H9 (cell line): ENCODE results near the gene CACNB4. TPM values are rescaled to one million over a fixed set of nuclear protein-coding genes. Genes with fewer than 3 reads are reported as not detected.

Source experiments
- DNase-seq: peaks from one replicate; pipeline ENCODE4 v3.0.0-alpha.2; 2017
- H2AFZ ChIP-seq: one replicate; pipeline ENCODE4 v1.6.1; 2013; ENCODE audit warnings: mild to moderate bottlenecking, low read length, control low read depth, moderate library complexity
- H2AK5ac ChIP-seq: 2 replicates; pipeline ENCODE4 v1.6.1; 2013; ENCODE audit warnings: low read length, control low read depth, mixed read lengths; ENCODE audit not compliant: insufficient read length
- H2BK120ac ChIP-seq: one replicate; pipeline ENCODE4 v1.6.1; 2013; ENCODE audit warnings: low read depth, mild to moderate bottlenecking, low read length, control low read depth, inconsistent platforms; ENCODE audit not compliant: poor library complexity, severe bottlenecking
- H2BK12ac ChIP-seq: 2 replicates; pipeline ENCODE4 v1.6.1; 2013; ENCODE audit warnings: low read length, control low read depth, mixed read lengths, low read depth; ENCODE audit not compliant: insufficient read length
- H2BK15ac ChIP-seq: 2 replicates; pipeline ENCODE4 v1.6.1; 2013; ENCODE audit warnings: low read depth, low read length, control low read depth
- H2BK20ac ChIP-seq: one replicate; pipeline ENCODE4 v1.6.1; 2013; ENCODE audit warnings: low read depth, mild to moderate bottlenecking, low read length, control low read depth, inconsistent platforms; ENCODE audit not compliant: poor library complexity, severe bottlenecking
- H2BK5ac ChIP-seq: 2 replicates; pipeline ENCODE4 v1.6.1; 2013; ENCODE audit warnings: low read length, control low read depth, mixed read lengths; ENCODE audit not compliant: insufficient read length
- H3K14ac ChIP-seq: 2 replicates; pipeline ENCODE4 v1.6.1; 2013; ENCODE audit warnings: low read length, control low read depth; ENCODE audit not compliant: insufficient read depth
- H3K18ac ChIP-seq: 2 replicates; pipeline ENCODE4 v1.6.1; 2013; ENCODE audit warnings: low read depth, mild to moderate bottlenecking, mixed read lengths, low read length, control low read depth; ENCODE audit not compliant: insufficient read length
- H3K23ac ChIP-seq: 2 replicates; pipeline ENCODE4 v1.6.1; 2013; ENCODE audit warnings: low read length, control low read depth, mixed read lengths, low read depth; ENCODE audit not compliant: insufficient read length
- H3K23me2 ChIP-seq: 2 replicates; pipeline ENCODE4 v1.6.1; 2013; ENCODE audit warnings: low read depth, mild to moderate bottlenecking, mixed read lengths, low read length, control low read depth; ENCODE audit not compliant: insufficient read length, poor library complexity, severe bottlenecking
- H3K27ac ChIP-seq: 2 replicates; pipeline ENCODE4 v1.5.1; 2013; ENCODE audit warnings: low read length, control low read depth, mixed read lengths, low read depth; ENCODE audit not compliant: insufficient read length
- H3K27me3 ChIP-seq: 2 replicates; pipeline ENCODE4 v1.6.1; 2013; ENCODE audit warnings: low read length, control low read depth, inconsistent platforms; ENCODE audit not compliant: insufficient read depth
- H3K4ac ChIP-seq: 2 replicates; pipeline ENCODE4 v1.6.1; 2013; ENCODE audit warnings: low read depth, mild to moderate bottlenecking, control low read depth, inconsistent platforms, low read length, moderate library complexity
- H3K4me1 ChIP-seq: 2 replicates; pipeline ENCODE4 v1.6.1; 2013; ENCODE audit warnings: low read length, control low read depth, inconsistent platforms; ENCODE audit not compliant: insufficient read depth
- H3K4me2 ChIP-seq: 2 replicates; pipeline ENCODE4 v1.6.1; 2013; ENCODE audit warnings: low read length, control low read depth, mixed read lengths; ENCODE audit not compliant: insufficient read length, insufficient read depth
- H3K56ac ChIP-seq: 2 replicates; pipeline ENCODE4 v1.6.1; 2013; ENCODE audit warnings: low read depth, mild to moderate bottlenecking, mixed read lengths, low read length, control low read depth; ENCODE audit not compliant: insufficient read length
- H3K79me1 ChIP-seq: 2 replicates; pipeline ENCODE4 v1.6.1; 2013; ENCODE audit warnings: low read depth, mild to moderate bottlenecking, moderate library complexity, low read length, control low read depth, inconsistent platforms; ENCODE audit not compliant: insufficient read depth, poor library complexity, severe bottlenecking
- H3K79me2 ChIP-seq: 2 replicates; pipeline ENCODE4 v1.6.1; 2013; ENCODE audit warnings: low read length, control low read depth, inconsistent platforms; ENCODE audit not compliant: insufficient read depth
- H3K9ac ChIP-seq: 2 replicates; pipeline ENCODE4 v1.6.1; 2013; ENCODE audit warnings: low read length, control low read depth, mixed read lengths; ENCODE audit not compliant: insufficient read length; ENCODE audit errors: extremely low read depth
- H3K9me3 ChIP-seq: one replicate; pipeline ENCODE4 v1.6.1; 2013; ENCODE audit warnings: low read depth, low read length, inconsistent platforms; ENCODE audit not compliant: control insufficient read depth
- H3T11ph ChIP-seq: one replicate; pipeline ENCODE4 v1.6.1; 2013; ENCODE audit warnings: mild to moderate bottlenecking, low read length, control low read depth, inconsistent platforms
- H4K20me1 ChIP-seq: one replicate; pipeline ENCODE4 v1.6.1; 2013; ENCODE audit not compliant: control insufficient read depth, insufficient read length, insufficient read depth
- H4K5ac ChIP-seq: 2 replicates; pipeline ENCODE4 v1.6.1; 2013; ENCODE audit warnings: low read depth, mild to moderate bottlenecking, mixed read lengths, low read length, control low read depth; ENCODE audit not compliant: insufficient read length
- H4K8ac ChIP-seq: replicated peaks from 2 replicates; pipeline ENCODE4 v1.6.1; 2013; ENCODE audit warnings: low read length, control low read depth, mixed read lengths, low read depth; ENCODE audit not compliant: insufficient read length
- H4K91ac ChIP-seq: 2 replicates; pipeline ENCODE4 v1.6.1; 2013; ENCODE audit warnings: low read depth, mild to moderate bottlenecking, moderate library complexity, mixed read lengths, low read length, control low read depth; ENCODE audit not compliant: insufficient read length
- H3K27ac Mint-ChIP-seq, 3 experiments: 2 replicates in 2 of 3; 3 replicates in 1 of 3; pipeline ENCODE4 v1.8.0; 2020 to 2021; ENCODE audit warnings: mixed read lengths in 3 of 3, mild to moderate bottlenecking in 1 of 3, moderate library complexity in 1 of 3
- H3K27me3 Mint-ChIP-seq: 2 replicates; pipeline ENCODE4 v1.8.0; 2021; ENCODE audit warnings: low read depth, mild to moderate bottlenecking, moderate library complexity, mixed read lengths
- H3K36me3 Mint-ChIP-seq, 3 experiments: 2 replicates in 2 of 3; 3 replicates in 1 of 3; pipeline ENCODE4 v1.8.0; 2020 to 2021; ENCODE audit warnings: low read depth in 3 of 3, mixed read lengths in 3 of 3; ENCODE audit not compliant: insufficient read depth in 1 of 3
- H3K4me1 Mint-ChIP-seq, 2 experiments: 2 replicates each; pipeline ENCODE4 v1.8.0; 2020; ENCODE audit warnings: mixed read lengths in 2 of 2
- H3K4me3 Mint-ChIP-seq, 2 experiments: 2 replicates in 1 of 2; 3 replicates in 1 of 2; pipeline ENCODE4 v1.8.0; 2020 to 2021; ENCODE audit warnings: mild to moderate bottlenecking in 2 of 2, mixed read lengths in 2 of 2, moderate library complexity in 1 of 2
- H3K9me3 Mint-ChIP-seq, 2 experiments: 2 replicates in 1 of 2; 3 replicates in 1 of 2; pipeline ENCODE4 v1.8.0; 2020; ENCODE audit warnings: mild to moderate bottlenecking in 2 of 2, mixed read lengths in 2 of 2, moderate library complexity in 1 of 2
- CTCF ChIP-seq: fragments of 200-600 bp; sonication (generic); conservative IDR thresholded peaks from 3 replicates; pipeline ENCODE4 v1.8.0; 2021; ENCODE audit warnings: antibody characterized with exemption, mild to moderate bottlenecking
- WGBS: extraction: QIAGEN DNeasy Blood & Tissue Kit; methylation state at CpG from one replicate; pipeline ENCODE4 v1.1.7; 2013; ENCODE audit warnings: missing lambda C conversion rate, low lambda C conversion rate, mixed read lengths; ENCODE audit not compliant: insufficient read length; ENCODE audit errors: extremely low coverage; 5-methylcytosine and 5-hydroxymethylcytosine counted together
- total RNA-seq: library from RNA; stranded (reverse); gene quantifications from 2 replicates; pipeline ENCODE4 v1.2.1, GENCODE V29; 2021

The CACNB4 gene
- total RNA-seq, 1 experiment from 2014 or later, result 1.4 TPM

GRCh38 chr2:152088006-152088405 is 10.8 kb downstream of the CACNB4 start:
- no peak overlapping the region for H2AK5ac ChIP-seq
- no peak for DNase-seq
- no peaks in the 10 kb centered on the region for H3K9me3 ChIP-seq
- no peak overlapping the region for H2AFZ ChIP-seq
- no peak overlapping the region for H3K27ac ChIP-seq
- no peaks in the 10 kb centered on the region for H3K79me1 ChIP-seq
- no peak overlapping the region for H2BK15ac ChIP-seq
- H2BK120ac ChIP-seq, result no peak overlapping the region
- H3K9me3 Mint-ChIP-seq, result no peaks in the 10 kb centered on the region
- no peak overlapping the region for H4K5ac ChIP-seq
- no peak overlapping the region for H2BK12ac ChIP-seq
- no peaks in the 10 kb centered on the region for H4K20me1 ChIP-seq
- H3K4me2 ChIP-seq, result no peak overlapping the region
- no peak overlapping the region for H3K56ac ChIP-seq
- H3K4me1 ChIP-seq, result no peaks in the 10 kb centered on the region
- no peaks in the 10 kb centered on the region for H3K23me2 ChIP-seq
- no peak overlapping the region for H3K14ac ChIP-seq
- H2BK5ac ChIP-seq, result no peak overlapping the region
- no peak for TF ChIP-seq CTCF
- WGBS, result no CpG with 5 or more reads among the region's 3 CpGs
- H3K23ac ChIP-seq, result no peak overlapping the region
- H3K4me1 Mint-ChIP-seq, result no peaks in the 10 kb centered on the region
- no peak overlapping the region for H3K4ac ChIP-seq
- H3K27ac Mint-ChIP-seq, result no peak overlapping the region
- H3K9ac ChIP-seq, result no peak overlapping the region
- no peak overlapping the region for H4K8ac ChIP-seq
- no peaks in the 10 kb centered on the region for H3K36me3 Mint-ChIP-seq
- H3K27me3 ChIP-seq, result no peaks in the 10 kb centered on the region
- no peak overlapping the region for H2BK20ac ChIP-seq
- H4K91ac ChIP-seq, result no peak overlapping the region
- peaks cover 2% of the 10 kb centered on the region for H3K27me3 Mint-ChIP-seq
- no peak overlapping the region for H3K18ac ChIP-seq
- no peaks in the 10 kb centered on the region for H3K79me2 ChIP-seq
- H3K4me3 Mint-ChIP-seq, result no peak overlapping the region
- H3T11ph ChIP-seq, result no peak overlapping the region
